HEK293 (cell line): Measurements from ENCODE around the gene SYNPR.

Experiments used
- CTCF ChIA-PET: fragments of 350-600 bp; formaldehyde crosslinking; extraction: SDS; loops from one replicate; lab custom pipeline; 2021; ENCODE audit warnings: antibody characterized with exemption; lab: Yijun Ruan, JAX
- POLR2A ChIA-PET: fragments of 300-600 bp; formaldehyde crosslinking; extraction: SDS; loops from one replicate; lab custom pipeline; 2020; ENCODE audit warnings: antibody characterized with exemption, inconsistent platforms; lab: Yijun Ruan, JAX
- H3K27ac ChIP-seq: fragments of 200-500 bp; sonication (Bioruptor generic); 2 replicates; pipeline ENCODE4 v1.5.1; 2014; ENCODE audit warnings: low read depth, low read length, control low read depth, inconsistent platforms; ENCODE audit errors: extremely low read depth
- H3K36me3 ChIP-seq, 2 experiments: fragments of 200-500 bp in 1 of 2; sonication (Bioruptor generic) in 1 of 2; 1 replicate in 1 of 2; 2 replicates in 1 of 2; pipeline ENCODE4 v1.5.1; 2014 to 2017; ENCODE audit warnings: inconsistent platforms in 2 of 2, low read length in 2 of 2; ENCODE audit not compliant: control insufficient read depth in 2 of 2, insufficient read depth in 1 of 2
- H3K4me1 ChIP-seq: fragments of 200-500 bp; sonication (Bioruptor generic); 2 replicates; pipeline ENCODE4 v1.5.1; 2014; ENCODE audit warnings: mild to moderate bottlenecking, low read length, inconsistent platforms; ENCODE audit not compliant: control insufficient read depth, insufficient read depth
- H3K4me3 ChIP-seq: 2 replicates; pipeline ENCODE4 v1.5.1; 2011; ENCODE audit warnings: low read depth, mild to moderate bottlenecking, control low read depth, low read length, moderate library complexity
- H3K9me3 ChIP-seq: fragments of 200-500 bp; sonication (Bioruptor generic); 2 replicates; pipeline ENCODE4 v1.5.1; 2014; ENCODE audit warnings: low read depth, low read length, inconsistent platforms; ENCODE audit not compliant: control insufficient read depth, insufficient read depth
- BCL11A ChIP-seq: fragments of 450-650 bp; formaldehyde crosslinking; IDR thresholded peaks from 2 replicates; pipeline ENCODE4 v1.5.1; 2016; ENCODE audit warnings: low read depth, missing biosample characterization, missing genetic modification characterization
- EGR2 ChIP-seq: fragments of 450-650 bp; formaldehyde crosslinking; IDR thresholded peaks from 2 replicates; pipeline ENCODE4 v1.5.1; 2016; ENCODE audit warnings: low read depth, missing biosample characterization, missing genetic modification characterization
- FEZF1 ChIP-seq: fragments of 450-650 bp; formaldehyde crosslinking; IDR thresholded peaks from 2 replicates; pipeline ENCODE4 v1.5.1; 2016; ENCODE audit warnings: missing biosample characterization, missing genetic modification characterization
- OSR2 ChIP-seq: fragments of 450-650 bp; formaldehyde crosslinking; IDR thresholded peaks from 2 replicates; pipeline ENCODE4 v1.5.1; 2016; ENCODE audit warnings: missing biosample characterization, missing genetic modification characterization
- TRIM28 ChIP-seq: IDR thresholded peaks from 2 replicates; pipeline ENCODE4 v1.6.1; 2011; ENCODE audit warnings: low read length, control low read depth, borderline replicate concordance
- YY1 ChIP-seq: fragments of 450-650 bp; formaldehyde crosslinking; IDR thresholded peaks from 2 replicates; pipeline ENCODE4 v1.5.1; 2018; ENCODE audit warnings: missing biosample characterization, missing genetic modification characterization
- ZBTB11 ChIP-seq: fragments of 450-650 bp; formaldehyde crosslinking; conservative IDR thresholded peaks from 2 replicates; pipeline ENCODE4 v1.5.1; 2016; ENCODE audit warnings: low read depth, missing biosample characterization, missing genetic modification characterization
- ZNF169 ChIP-seq: fragments of 450-650 bp; formaldehyde crosslinking; IDR thresholded peaks from 2 replicates; pipeline ENCODE4 v1.5.1; 2016; ENCODE audit warnings: missing biosample characterization, missing genetic modification characterization
- ZNF248 ChIP-seq: fragments of 450-650 bp; formaldehyde crosslinking; IDR thresholded peaks from 2 replicates; pipeline ENCODE4 v1.5.1; 2017; ENCODE audit warnings: missing biosample characterization, missing genetic modification characterization
- ZNF266 ChIP-seq: fragments of 450-650 bp; formaldehyde crosslinking; IDR thresholded peaks from 2 replicates; pipeline ENCODE4 v1.5.1; 2016; ENCODE audit warnings: missing biosample characterization, missing genetic modification characterization, low read depth
- ZNF324 ChIP-seq: fragments of 450-650 bp; formaldehyde crosslinking; IDR thresholded peaks from 2 replicates; pipeline ENCODE4 v1.5.1; 2016; ENCODE audit warnings: missing biosample characterization, missing genetic modification characterization
- ZNF521 ChIP-seq: fragments of 450-650 bp; formaldehyde crosslinking; IDR thresholded peaks from 2 replicates; pipeline ENCODE4 v1.5.1; 2017; ENCODE audit warnings: missing biosample characterization, mild to moderate bottlenecking, missing genetic modification characterization
- ZNF704 ChIP-seq: fragments of 450-650 bp; formaldehyde crosslinking; IDR thresholded peaks from 2 replicates; pipeline ENCODE4 v1.5.1; 2016; ENCODE audit warnings: missing biosample characterization, missing genetic modification characterization
- ZNF777 ChIP-seq: fragments of 450-650 bp; formaldehyde crosslinking; IDR thresholded peaks from 2 replicates; pipeline ENCODE4 v1.5.1; 2017; ENCODE audit warnings: missing biosample characterization, missing genetic modification characterization, borderline replicate concordance
- ZNF830 ChIP-seq: fragments of 450-650 bp; IDR thresholded peaks from 2 replicates; pipeline ENCODE4 v1.5.0; 2018; ENCODE audit warnings: missing biosample characterization, missing genetic modification characterization, low read depth, mild to moderate bottlenecking, moderate library complexity
- TF ChIP-seq, protein P1 (sequence below): fragments of 450-650 bp; formaldehyde crosslinking; IDR thresholded peaks from 2 replicates; pipeline ENCODE4 v1.5.1; 2017; ENCODE audit warnings: missing biosample characterization, missing genetic modification characterization
- TF ChIP-seq, protein P2 (sequence below): fragments of 450-650 bp; formaldehyde crosslinking; IDR thresholded peaks from 2 replicates; pipeline ENCODE4 v1.5.1; 2016; ENCODE audit warnings: missing biosample characterization, missing genetic modification characterization
- TF ChIP-seq, protein P3 (sequence below): fragments of 450-650 bp; formaldehyde crosslinking; IDR thresholded peaks from 2 replicates; pipeline ENCODE4 v1.5.1; 2016; ENCODE audit warnings: missing biosample characterization, missing genetic modification characterization

The SYNPR gene

DNA sequence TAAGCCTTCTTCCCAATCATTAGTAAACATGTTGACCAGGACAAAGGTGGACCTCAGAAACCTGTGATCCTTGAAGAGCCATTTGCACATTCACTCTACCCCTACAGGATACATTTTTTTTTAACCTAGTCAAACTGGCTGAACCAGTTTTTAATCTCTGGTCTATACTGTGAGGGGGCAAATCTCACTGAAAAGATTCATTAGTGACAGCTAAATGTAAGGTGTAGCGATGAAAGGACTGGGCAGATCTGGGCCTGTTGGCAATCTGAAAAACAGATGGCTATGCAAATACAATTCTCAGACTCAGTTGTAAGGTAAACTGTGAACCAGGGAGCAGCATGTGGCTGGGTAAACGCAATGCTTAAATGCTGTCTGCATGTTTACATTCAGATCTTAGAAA is 298.7 kb downstream of the SYNPR start:
- ChIA-PET CTCF (no interaction called here), POLR2A (no interaction called here)
- H3K27ac ChIP-seq = no peak overlapping the region
- H3K4me1 ChIP-seq = no peaks in the 10 kb centered on the region
- TF ChIP-seq ZNF704 = no peak
- no peak for TF ChIP-seq ZNF830 (tag by site-specific recombination)
- no peak for TF ChIP-seq ZBTB11 (tag by site-specific recombination)
- TF ChIP-seq TRIM28 = no peak
- no peak for TF ChIP-seq ZNF248 (tag by site-specific recombination)
- TF ChIP-seq, protein P1, sequence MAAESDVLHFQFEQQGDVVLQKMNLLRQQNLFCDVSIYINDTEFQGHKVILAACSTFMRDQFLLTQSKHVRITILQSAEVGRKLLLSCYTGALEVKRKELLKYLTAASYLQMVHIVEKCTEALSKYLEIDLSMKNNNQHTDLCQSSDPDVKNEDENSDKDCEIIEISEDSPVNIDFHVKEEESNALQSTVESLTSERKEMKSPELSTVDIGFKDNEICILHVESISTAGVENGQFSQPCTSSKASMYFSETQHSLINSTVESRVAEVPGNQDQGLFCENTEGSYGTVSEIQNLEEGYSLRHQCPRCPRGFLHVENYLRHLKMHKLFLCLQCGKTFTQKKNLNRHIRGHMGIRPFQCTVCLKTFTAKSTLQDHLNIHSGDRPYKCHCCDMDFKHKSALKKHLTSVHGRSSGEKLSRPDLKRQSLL (tag by site-specific recombination) = no peak
- TF ChIP-seq, protein P2, sequence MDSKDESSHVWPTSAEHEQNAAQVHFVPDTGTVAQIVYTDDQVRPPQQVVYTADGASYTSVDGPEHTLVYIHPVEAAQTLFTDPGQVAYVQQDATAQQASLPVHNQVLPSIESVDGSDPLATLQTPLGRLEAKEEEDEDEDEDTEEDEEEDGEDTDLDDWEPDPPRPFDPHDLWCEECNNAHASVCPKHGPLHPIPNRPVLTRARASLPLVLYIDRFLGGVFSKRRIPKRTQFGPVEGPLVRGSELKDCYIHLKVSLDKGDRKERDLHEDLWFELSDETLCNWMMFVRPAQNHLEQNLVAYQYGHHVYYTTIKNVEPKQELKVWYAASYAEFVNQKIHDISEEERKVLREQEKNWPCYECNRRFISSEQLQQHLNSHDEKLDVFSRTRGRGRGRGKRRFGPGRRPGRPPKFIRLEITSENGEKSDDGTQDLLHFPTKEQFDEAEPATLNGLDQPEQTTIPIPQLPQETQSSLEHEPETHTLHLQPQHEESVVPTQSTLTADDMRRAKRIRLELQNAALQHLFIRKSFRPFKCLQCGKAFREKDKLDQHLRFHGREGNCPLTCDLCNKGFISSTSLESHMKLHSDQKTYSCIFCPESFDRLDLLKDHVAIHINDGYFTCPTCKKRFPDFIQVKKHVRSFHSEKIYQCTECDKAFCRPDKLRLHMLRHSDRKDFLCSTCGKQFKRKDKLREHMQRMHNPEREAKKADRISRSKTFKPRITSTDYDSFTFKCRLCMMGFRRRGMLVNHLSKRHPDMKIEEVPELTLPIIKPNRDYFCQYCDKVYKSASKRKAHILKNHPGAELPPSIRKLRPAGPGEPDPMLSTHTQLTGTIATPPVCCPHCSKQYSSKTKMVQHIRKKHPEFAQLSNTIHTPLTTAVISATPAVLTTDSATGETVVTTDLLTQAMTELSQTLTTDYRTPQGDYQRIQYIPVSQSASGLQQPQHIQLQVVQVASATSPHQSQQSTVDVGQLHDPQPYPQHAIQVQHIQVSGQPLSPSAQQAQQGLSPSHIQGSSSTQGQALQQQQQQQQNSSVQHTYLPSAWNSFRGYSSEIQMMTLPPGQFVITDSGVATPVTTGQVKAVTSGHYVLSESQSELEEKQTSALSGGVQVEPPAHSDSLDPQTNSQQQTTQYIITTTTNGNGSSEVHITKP (tag by site-specific recombination) = no peak
- no peak for TF ChIP-seq OSR2 (tag by site-specific recombination)
- TF ChIP-seq FEZF1 (tag by site-specific recombination) = no peak
- TF ChIP-seq ZNF324 (tag by site-specific recombination) = no peak
- no peak for TF ChIP-seq ZNF521 (tag by site-specific recombination)
- no peak for TF ChIP-seq EGR2 (tag by site-specific recombination)
- no peak for TF ChIP-seq ZNF169 (tag by site-specific recombination)
- no peaks in the 10 kb centered on the region for H3K9me3 ChIP-seq
- no peak overlapping the region for H3K4me3 ChIP-seq
- H3K36me3 ChIP-seq = no peaks in the 10 kb centered on the region

DNA sequence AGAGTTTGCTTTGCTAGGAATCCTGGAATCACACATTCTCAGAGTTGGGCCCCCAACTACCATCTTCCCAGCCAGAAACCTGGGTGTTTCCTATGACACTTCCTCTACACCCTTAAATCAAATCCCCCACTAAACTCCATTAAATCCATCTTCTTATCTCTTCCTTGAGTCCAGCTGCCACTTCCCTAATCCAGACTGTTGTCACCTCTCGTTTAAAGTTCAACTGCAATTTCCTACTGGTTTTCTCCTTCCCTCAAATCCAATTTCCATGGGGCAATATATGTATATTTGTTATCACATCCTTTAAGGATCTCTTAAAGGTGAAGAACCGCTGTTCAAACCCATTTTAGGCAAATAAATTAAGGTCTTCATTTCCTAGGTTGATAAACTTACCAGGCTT is 300.8 kb downstream of the SYNPR start:
- TF ChIP-seq ZNF266 (no peak), YY1 (tag by site-specific recombination) (no peak), BCL11A (tag by site-specific recombination) (no peak), ZNF777 (tag by site-specific recombination) (no peak)
- TF ChIP-seq, protein P3, sequence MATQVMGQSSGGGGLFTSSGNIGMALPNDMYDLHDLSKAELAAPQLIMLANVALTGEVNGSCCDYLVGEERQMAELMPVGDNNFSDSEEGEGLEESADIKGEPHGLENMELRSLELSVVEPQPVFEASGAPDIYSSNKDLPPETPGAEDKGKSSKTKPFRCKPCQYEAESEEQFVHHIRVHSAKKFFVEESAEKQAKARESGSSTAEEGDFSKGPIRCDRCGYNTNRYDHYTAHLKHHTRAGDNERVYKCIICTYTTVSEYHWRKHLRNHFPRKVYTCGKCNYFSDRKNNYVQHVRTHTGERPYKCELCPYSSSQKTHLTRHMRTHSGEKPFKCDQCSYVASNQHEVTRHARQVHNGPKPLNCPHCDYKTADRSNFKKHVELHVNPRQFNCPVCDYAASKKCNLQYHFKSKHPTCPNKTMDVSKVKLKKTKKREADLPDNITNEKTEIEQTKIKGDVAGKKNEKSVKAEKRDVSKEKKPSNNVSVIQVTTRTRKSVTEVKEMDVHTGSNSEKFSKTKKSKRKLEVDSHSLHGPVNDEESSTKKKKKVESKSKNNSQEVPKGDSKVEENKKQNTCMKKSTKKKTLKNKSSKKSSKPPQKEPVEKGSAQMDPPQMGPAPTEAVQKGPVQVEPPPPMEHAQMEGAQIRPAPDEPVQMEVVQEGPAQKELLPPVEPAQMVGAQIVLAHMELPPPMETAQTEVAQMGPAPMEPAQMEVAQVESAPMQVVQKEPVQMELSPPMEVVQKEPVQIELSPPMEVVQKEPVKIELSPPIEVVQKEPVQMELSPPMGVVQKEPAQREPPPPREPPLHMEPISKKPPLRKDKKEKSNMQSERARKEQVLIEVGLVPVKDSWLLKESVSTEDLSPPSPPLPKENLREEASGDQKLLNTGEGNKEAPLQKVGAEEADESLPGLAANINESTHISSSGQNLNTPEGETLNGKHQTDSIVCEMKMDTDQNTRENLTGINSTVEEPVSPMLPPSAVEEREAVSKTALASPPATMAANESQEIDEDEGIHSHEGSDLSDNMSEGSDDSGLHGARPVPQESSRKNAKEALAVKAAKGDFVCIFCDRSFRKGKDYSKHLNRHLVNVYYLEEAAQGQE (tag by site-specific recombination) = no peak
- TF ChIP-seq, all 188 proteins: peak for 0
- CTCF ChIA-PET = no interaction called here
- no peaks in the 10 kb centered on the region for H3K36me3 ChIP-seq
- H3K9me3 ChIP-seq = no peaks in the 10 kb centered on the region
- POLR2A ChIA-PET = no interaction called here
- H3K27ac ChIP-seq = no peak overlapping the region
- H3K4me1 ChIP-seq = no peaks in the 10 kb centered on the region
- H3K4me3 ChIP-seq = no peak overlapping the region
